Activated CD4-positive, alpha-beta T cell treated with anti-CD3 and anti-CD28 coated beads for 36 hours (primary cell): ENCODE results near the gene AAMP. TPM values are rescaled to one million over a fixed set of nuclear protein-coding genes. Genes with fewer than 3 reads are reported as not detected.

ENCODE experiments used
- ATAC-seq: fragments of 200-7000 bp; cut with Tn5 transposase; one replicate; pipeline ENCODE4 v1.10.0; 2021; ENCODE audit warnings: mild to moderate bottlenecking, moderate library complexity
- CTCF ChIA-PET: fragments of 350-600 bp; sonication (Branson Sonifier 250); formaldehyde crosslinking; loops from one replicate; lab custom pipeline; 2021; ENCODE audit warnings: antibody characterized with exemption; lab: Charles Lee
- POLR2A ChIA-PET: fragments of 350-600 bp; sonication (Branson Sonifier 250); formaldehyde crosslinking; loops from one replicate; lab custom pipeline; 2021; ENCODE audit warnings: antibody characterized with exemption, inconsistent platforms; lab: Charles Lee
- DNase-seq: peaks from one replicate; pipeline ENCODE4 v3.0.0-alpha.2; 2020
- H3K27ac Mint-ChIP-seq: one replicate; pipeline ENCODE4 v1.8.0; 2021; ENCODE audit warnings: mixed read lengths
- H3K27me3 Mint-ChIP-seq: one replicate; pipeline ENCODE4 v1.8.0; 2021; ENCODE audit warnings: mixed read lengths
- H3K36me3 Mint-ChIP-seq: one replicate; pipeline ENCODE4 v1.8.0; 2021; ENCODE audit warnings: low read depth, mixed read lengths
- H3K4me1 Mint-ChIP-seq: one replicate; pipeline ENCODE4 v1.8.0; 2021; ENCODE audit warnings: mixed read lengths
- H3K4me3 Mint-ChIP-seq: one replicate; pipeline ENCODE4 v1.8.0; 2021; ENCODE audit warnings: mild to moderate bottlenecking, moderate library complexity, mixed read lengths
- H3K9me3 Mint-ChIP-seq: one replicate; pipeline ENCODE4 v1.8.0; 2021; ENCODE audit warnings: low read depth, mixed read lengths
- intact Hi-C, 2 experiments: fragments of 100-400 bp; cut with DNase I in 1 of 2; cut with micrococcal nuclease in 1 of 2; formaldehyde crosslinking; loops; one replicate each; pipeline versions ENCODE4 v1.14.2 to v1.15.1; 2022 to 2024; cut with DNase I, micrococcal nuclease
- total RNA-seq, 2 experiments: library from RNA; stranded (reverse); gene quantifications; one replicate each; pipeline ENCODE4 v1.2.3, GENCODE V29; 2021

AAMP gene
- total RNA-seq, 2 experiments from 2014 or later, result 49.7 to 72.2 TPM

DNA sequence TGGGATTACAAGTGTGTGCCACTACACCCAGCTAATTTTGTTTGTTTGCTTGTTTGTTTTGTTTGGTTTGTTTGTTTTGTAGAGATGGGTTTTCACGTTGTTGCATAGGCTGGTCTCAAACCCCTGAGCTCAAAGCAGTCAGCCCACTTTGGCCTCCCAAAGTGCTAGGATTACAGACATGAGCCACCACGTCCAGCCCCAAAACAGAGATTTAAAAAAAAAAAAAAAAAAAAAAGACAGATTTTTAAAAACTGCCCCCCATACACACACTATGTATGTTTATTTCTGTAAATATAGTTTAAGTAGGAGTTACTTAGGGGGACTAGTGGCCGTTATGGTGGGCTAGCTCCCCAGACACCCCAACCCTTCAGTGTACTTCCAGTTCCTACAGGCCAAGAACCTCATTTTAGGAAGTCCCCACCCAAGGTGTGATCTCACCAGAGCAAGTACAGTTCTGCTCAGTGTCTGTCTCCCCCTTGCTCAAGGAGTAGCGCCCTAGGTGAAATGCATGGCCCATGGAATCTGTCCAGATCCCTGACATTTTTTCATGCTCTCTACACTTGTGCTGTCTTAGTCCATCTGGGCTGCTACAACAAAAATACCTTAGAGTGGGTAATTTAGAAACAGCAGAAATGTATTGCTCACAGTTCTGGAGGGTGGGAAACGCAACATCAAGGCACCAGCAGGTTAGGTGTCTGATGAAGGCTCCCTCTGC is 23.9 kb upstream of the AAMP start:
- ChIA-PET POLR2A (no interaction called here), CTCF (interaction anchor here (0.8 to 13.7 kb wide), 5 partner anchors 21 to 583 kb away, joined by 3 to 205 read pairs (median 3); partner anchors contain the start of genes AAMP and PNKD)
- H3K9me3 Mint-ChIP-seq, result no peaks in the 10 kb centered on the region
- no peak overlapping the region for H3K27ac Mint-ChIP-seq
- peaks cover 41% of the 10 kb centered on the region for H3K4me1 Mint-ChIP-seq
- intact Hi-C loops, result loop anchor here (2.0 to 5.0 kb wide), 3 partner anchors 63 to 378 kb away; partner anchors contain the start of genes CATIP (in 1 of the 2), CTDSP1 (in 1 of the 2), RNF25 (in 1 of the 2) and STK36 (in 1 of the 2)
- H3K27me3 Mint-ChIP-seq, result no peaks in the 10 kb centered on the region
- ATAC-seq, result no peak
- no peak for DNase-seq
- H3K36me3 Mint-ChIP-seq, result peaks cover 4% of the 10 kb centered on the region
- no peak overlapping the region for H3K4me3 Mint-ChIP-seq

DNA sequence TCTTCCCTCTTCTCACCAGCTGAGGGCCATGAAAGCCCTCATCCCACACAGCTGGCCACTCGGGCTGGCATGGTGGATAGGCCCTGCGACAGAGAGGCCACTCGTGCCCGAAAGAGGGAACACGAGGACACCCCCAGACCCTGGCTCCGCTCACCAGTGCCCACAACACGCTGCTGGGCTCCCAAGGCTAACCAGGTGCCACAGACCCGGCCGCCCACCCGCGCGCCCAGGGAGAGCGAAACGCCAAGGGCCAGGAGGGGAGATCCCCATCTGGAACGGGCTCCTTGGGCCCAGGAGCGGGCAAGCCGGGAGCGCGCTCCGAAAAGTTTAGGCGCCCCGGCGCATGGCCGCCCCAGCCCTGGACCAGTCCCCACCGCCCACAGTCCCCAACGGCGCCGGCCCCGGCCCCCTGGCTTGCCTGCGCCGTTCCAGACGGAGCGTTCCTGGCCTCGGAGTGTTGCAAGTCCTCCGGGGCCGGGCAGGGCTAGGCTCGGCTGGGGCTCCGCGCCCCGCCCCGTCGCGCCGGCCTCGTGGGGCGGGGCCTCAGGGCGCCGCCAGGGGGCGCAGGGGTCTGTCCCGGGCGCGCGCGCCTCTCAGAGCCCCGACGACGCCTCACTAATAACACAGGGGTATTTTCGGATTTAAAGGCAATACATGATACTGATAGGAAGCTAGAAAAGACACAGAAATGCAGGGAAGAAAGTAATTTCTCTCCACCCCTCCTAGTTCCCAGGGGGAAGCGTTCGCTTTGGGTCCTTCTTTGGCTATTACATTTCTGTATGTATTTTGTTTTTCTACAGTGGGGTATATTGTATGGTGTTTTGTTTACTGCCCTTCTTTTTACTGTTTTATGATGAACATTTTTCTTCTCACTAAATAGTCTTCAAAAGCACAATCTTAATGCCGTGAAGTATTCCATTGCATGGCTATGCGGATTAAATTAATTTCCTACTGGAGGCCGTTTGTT is 22.4 kb upstream of the AAMP start, which contains the start of gene TMBIM1:
Gene TMBIM1, minus strand, starts transcription at position 456 of the 967 bp plus-strand sequence. CDS start 10,362 bp downstream, outside the sequence.
- Mint-ChIP-seq H3K36me3 (peaks cover 6% of the 10 kb centered on the region), H3K27me3 (no peaks in the 10 kb centered on the region), H3K9me3 (no peaks in the 10 kb centered on the region), H3K27ac (peak within 1 kb of the TSS; percentile 91), H3K4me3 (peak within 1 kb of the TSS; percentile 87), H3K4me1 (peaks cover 53% of the 10 kb centered on the region)
- intact Hi-C loops, result loop anchor here (1.0 to 5.0 kb wide), 7 partner anchors 9 to 380 kb away; partner anchors contain the start of genes AAMP (in 2 of the 2), PNKD (in 2 of the 2), BCS1L (in 1 of the 2) and CATIP (in 1 of the 2)
- POLR2A ChIA-PET, result interaction anchor here (1.0 kb wide), 1 partner anchor 17 kb away, joined by 3 read pairs; no protein-coding TSS in a partner anchor
- CTCF ChIA-PET, result interaction anchor here (0.5 to 13.7 kb wide), 6 partner anchors 10 to 395 kb away, joined by 3 to 205 read pairs (median 4); partner anchors contain the start of genes AAMP and PNKD
- DNase-seq (peak; percentile 87), ATAC-seq (peak; percentile 84)

DNA sequence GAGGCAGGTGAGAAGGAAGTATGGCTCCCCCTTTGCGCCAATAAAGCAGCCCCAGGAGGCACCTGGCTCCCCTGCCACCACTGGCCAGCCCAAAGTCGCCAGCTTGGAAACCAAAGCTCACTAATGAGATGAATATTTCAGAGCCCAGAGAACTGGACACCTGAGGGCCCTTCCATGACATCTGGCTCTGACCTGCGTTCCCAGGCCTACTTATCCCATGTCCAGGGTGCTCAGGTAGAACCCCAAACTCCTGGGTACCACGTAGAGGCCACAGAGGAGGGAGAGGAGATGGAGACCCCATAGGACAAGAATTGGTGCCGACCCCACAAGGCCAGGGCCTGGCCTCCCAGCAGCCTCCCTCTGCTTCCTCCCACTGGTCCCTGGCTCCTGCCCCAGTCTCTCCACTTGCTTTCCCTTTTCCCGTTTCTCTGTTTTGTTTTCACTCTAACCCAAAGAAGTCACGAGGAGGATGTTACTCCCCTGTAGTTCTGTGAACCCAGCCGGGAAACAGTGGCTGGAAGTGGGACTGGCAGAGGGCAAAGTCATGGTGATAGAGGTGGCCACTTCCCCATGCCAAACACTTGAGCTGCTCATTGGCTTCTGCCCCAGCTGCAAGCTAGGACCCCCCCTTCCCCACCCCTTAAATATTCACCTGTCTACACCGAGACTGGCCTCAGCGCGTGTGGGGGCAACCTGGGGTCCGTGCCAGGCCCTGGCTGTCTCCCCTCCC is 21.5 kb upstream of the AAMP start:
- ChIA-PET POLR2A (interaction anchor here (0.5 to 1.4 kb wide), 3 partner anchors 16 to 82 kb away, joined by 3 to 9 read pairs (median 3); partner anchors contain the start of genes AAMP and PNKD), CTCF (interaction anchor here (0.5 to 13.7 kb wide), 13 partner anchors 9 to 396 kb away, joined by 3 to 205 read pairs (median 3); partner anchors contain the start of genes AAMP, BCS1L, CATIP and PNKD)
- Mint-ChIP-seq H3K36me3 (peaks cover 6% of the 10 kb centered on the region), H3K27ac (peak overlapping the region; percentile 91), H3K27me3 (no peaks in the 10 kb centered on the region), H3K4me1 (peaks cover 62% of the 10 kb centered on the region), H3K9me3 (no peaks in the 10 kb centered on the region), H3K4me3 (peak overlapping the region; percentile 87)
- DNase-seq (peak; percentile 32), ATAC-seq (no peak)
- intact Hi-C loops, result loop anchor here (1.0 to 5.0 kb wide), 7 partner anchors 10 to 381 kb away; partner anchors contain the start of genes AAMP (in 2 of the 2), PNKD (in 2 of the 2), BCS1L (in 1 of the 2) and CATIP (in 1 of the 2)

DNA sequence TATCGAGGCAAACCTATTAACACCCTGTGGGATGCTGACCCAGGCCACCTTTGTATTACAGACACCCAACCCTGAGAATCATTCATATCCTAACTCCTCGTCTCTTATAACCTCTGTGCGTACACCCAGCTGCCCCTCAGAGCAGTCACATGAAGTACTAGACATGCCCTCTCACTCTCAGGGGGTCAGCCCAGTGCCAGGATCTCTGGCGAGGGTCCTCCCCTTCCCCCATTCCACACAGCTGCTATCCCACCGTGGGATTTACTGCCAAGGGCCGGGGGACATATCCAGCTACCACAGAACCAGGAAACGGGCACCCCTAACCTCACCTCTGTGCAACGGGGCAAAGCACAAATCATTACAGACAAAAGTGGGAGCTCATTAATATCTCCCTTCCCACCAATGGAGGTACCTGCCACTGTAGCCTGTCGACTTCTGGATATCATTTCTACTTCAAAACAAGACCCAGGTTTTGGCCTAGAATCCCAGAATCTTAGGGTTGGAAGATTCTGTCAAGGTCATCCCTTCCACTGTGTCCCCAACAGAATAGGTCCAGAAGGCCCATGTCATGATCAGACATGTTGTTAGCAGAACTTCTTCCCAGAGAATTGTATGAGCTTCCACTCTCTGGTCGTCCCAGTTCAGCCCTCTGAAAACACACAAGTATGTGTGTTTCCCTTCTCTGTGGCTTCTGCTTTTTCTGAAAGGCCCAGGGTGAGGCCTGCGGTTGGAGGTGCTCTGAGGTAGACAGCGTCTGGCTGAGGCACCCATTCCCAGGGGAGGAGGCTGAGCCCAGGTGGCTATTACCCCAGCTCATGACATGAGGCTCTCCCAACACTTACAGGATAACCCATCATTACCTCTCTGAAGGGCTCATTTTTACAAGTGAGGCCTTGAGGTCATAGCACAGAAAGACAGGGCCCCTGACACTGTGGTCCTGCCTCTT is 20.7 kb upstream of the AAMP start:
- intact Hi-C loops, result loop anchor here (5.0 kb wide), 2 partner anchors 107 to 382 kb away; partner anchors contain the start of genes CTDSP1 (in 1 of the 2), RNF25 (in 1 of the 2) and STK36 (in 1 of the 2)
- ATAC-seq, result no peak
- Mint-ChIP-seq H3K27ac (peak overlapping the region; percentile 91), H3K4me1 (peaks cover 70% of the 10 kb centered on the region), H3K27me3 (no peaks in the 10 kb centered on the region), H3K4me3 (peak overlapping the region; percentile 87), H3K9me3 (no peaks in the 10 kb centered on the region), H3K36me3 (peaks cover 11% of the 10 kb centered on the region)
- POLR2A ChIA-PET, result interaction anchor here (1.1 to 1.4 kb wide), 2 partner anchors 20 to 114 kb away, joined by 4 to 9 read pairs; partner anchors contain the start of genes AAMP and PNKD
- CTCF ChIA-PET, result interaction anchor here (0.6 to 13.7 kb wide), 17 partner anchors 8 to 397 kb away, joined by 3 to 205 read pairs (median 3); partner anchors contain the start of genes AAMP, BCS1L, CATIP and PNKD
- DNase-seq, result peak; percentile 67

DNA sequence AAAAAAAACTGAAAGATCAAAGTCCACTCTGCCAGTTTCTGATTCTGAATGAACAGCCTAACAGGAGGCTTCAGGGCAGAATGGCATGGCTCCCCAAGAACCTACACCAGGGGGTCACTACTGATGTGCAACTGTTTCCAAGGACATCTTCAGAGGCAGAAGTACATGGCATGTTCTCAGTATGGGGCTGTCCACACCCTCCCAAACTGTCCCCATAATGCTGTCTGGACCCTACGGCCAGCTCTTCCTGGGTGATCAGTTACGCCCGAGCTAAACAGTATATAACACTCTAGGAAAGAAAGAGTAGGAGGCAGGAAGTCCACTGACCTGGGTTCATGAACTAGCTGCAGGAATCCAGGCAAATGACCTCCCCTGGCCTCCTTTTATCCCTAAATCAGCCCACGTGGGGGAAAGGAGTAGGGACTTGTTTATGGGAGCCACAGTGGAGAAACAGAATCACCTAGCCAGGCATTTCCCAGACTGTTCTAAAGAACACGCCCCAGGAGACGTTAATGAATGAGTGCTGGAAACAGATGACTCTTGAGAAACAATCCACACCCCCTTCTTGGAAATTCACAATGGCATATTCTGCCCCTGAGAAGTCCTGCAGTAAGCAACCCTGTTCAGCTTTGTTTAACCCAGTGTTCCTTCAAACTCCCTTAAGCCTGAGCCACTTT is 19.8 kb upstream of the AAMP start:
- H3K27ac Mint-ChIP-seq, result peak overlapping the region; percentile 91
- H3K36me3 Mint-ChIP-seq, result peaks cover 14% of the 10 kb centered on the region
- ChIA-PET POLR2A (interaction anchor here (1.1 to 1.4 kb wide), 2 partner anchors 19 to 115 kb away, joined by 4 to 9 read pairs; partner anchors contain the start of genes AAMP and PNKD), CTCF (interaction anchor here (0.6 to 13.7 kb wide), 11 partner anchors 7 to 357 kb away, joined by 3 to 205 read pairs (median 3); partner anchors contain the start of genes AAMP, CATIP and PNKD)
- ATAC-seq (no peak), DNase-seq (no peak)
- peak overlapping the region; percentile 87 for H3K4me3 Mint-ChIP-seq
- no peaks in the 10 kb centered on the region for H3K27me3 Mint-ChIP-seq
- intact Hi-C loops, result loop anchor here (5.0 kb wide), 6 partner anchors 108 to 988 kb away; partner anchors contain the start of genes CNOT9 (in 1 of the 2), CTDSP1 (in 1 of the 2), DNAJB2 (in 1 of the 2) and RNF25 (in 1 of the 2)
- peaks cover 78% of the 10 kb centered on the region for H3K4me1 Mint-ChIP-seq
- no peaks in the 10 kb centered on the region for H3K9me3 Mint-ChIP-seq

DNA sequence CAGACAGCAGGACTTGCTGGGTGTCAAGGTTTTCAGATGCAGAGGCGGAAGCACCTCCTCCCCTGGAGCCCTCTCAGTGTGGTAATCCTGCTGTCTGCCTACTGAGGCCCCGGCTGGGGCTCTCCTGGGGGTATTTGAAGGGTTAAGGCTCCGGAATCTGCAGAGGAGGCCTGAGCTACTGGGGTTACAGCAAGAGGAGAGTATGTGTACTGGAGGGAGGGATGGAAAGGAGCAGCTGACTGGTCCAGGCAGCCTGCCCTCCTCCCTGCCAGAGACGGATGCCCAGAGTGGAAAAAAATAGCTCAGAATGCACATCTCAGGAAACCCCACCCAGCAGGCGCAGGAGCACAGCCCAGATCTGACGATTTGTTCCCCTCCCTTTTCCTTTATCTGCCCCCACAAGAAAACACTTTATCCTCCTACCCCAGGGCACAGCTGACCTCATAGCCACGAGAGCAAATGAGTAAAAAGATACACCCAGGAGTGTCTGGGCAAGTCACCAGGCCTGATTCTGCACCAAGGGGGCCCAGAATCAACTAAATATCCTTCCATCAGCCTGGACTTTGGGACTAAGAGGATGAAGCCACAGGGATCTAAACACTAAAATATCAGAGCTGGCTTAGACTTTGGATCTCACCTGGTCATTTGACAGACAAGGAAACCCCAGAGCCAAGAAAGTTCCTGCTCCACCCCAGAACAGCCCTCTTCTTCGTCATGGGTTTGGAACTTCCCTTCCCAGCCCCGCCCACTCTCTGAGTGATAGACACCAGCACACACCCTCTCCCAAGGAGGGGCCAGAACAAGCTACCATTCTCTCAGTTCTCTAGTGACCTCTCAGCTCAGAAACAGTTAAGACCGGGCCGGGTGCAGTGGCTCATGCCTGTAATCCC is 16.9 kb upstream of the AAMP start:
- ChIA-PET CTCF (interaction anchor here (0.6 to 13.7 kb wide), 16 partner anchors 9 to 568 kb away, joined by 3 to 205 read pairs (median 3); partner anchors contain the start of genes AAMP, CATIP, PNKD and RNF25), POLR2A (interaction anchor here (0.6 to 2.9 kb wide), 9 partner anchors 12 to 178 kb away, joined by 3 to 24 read pairs (median 4); partner anchors contain the start of genes AAMP, ARPC2, CTDSP1 and PNKD)
- Mint-ChIP-seq H3K27me3 (no peaks in the 10 kb centered on the region), H3K36me3 (peaks cover 14% of the 10 kb centered on the region), H3K4me3 (peak overlapping the region; percentile 80), H3K4me1 (peaks cover 88% of the 10 kb centered on the region), H3K27ac (peak overlapping the region; percentile 99), H3K9me3 (no peaks in the 10 kb centered on the region)
- ATAC-seq, result peak; percentile 74
- DNase-seq, result peak; percentile 91
- intact Hi-C loops, result loop anchor here (1.0 to 5.0 kb wide), 9 partner anchors 17 to 990 kb away; partner anchors contain the start of genes AAMP (in 2 of the 2), CNOT9 (in 2 of the 2), PNKD (in 2 of the 2) and USP37 (in 2 of the 2)

DNA sequence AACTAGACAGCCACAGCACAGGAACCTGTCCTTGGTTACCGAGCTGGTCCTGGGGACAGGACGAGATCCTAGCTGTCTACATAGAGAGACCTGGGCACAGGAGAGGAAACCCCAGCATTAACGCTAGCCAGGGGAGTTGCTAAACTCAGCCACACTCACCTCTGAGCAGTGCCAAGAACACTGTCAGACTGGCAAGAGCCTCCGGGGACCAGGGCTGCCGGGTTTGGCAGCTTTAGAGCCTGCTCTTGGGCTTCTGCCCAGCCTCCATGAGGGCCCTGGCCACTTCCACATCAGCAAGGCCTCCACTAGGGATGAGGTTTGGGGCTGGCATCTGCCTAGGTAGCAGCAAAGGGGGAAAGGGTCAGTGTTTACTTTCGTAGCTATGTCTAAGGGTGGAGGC is 15.7 kb upstream of the AAMP start:
- Mint-ChIP-seq H3K36me3 (peaks cover 18% of the 10 kb centered on the region), H3K9me3 (no peaks in the 10 kb centered on the region)
- POLR2A ChIA-PET, result interaction anchor here (0.6 to 2.9 kb wide), 4 partner anchors 10 to 297 kb away, joined by 3 to 24 read pairs (median 4); partner anchors contain the start of genes AAMP and PNKD

More for the DNA sequence above, 15.7 kb upstream of the AAMP start:
- Mint-ChIP-seq H3K4me1 (peaks cover 80% of the 10 kb centered on the region), H3K27me3 (no peaks in the 10 kb centered on the region), H3K4me3 (peak overlapping the region; percentile 80), H3K27ac (peak overlapping the region; percentile 99)
- DNase-seq (no peak), ATAC-seq (no peak)
- CTCF ChIA-PET, result interaction anchor here (0.7 to 13.7 kb wide), 4 partner anchors 10 to 71 kb away, joined by 3 to 205 read pairs (median 6); partner anchors contain the start of genes AAMP, CATIP and PNKD
- intact Hi-C loops, result loop anchor here (1.0 to 5.0 kb wide), 8 partner anchors 15 to 992 kb away; partner anchors contain the start of genes CNOT9 (in 2 of the 2), USP37 (in 2 of the 2), AAMP (in 1 of the 2) and ARPC2 (in 1 of the 2)
